ENCODE data around the gene SETBP1.

Gene SETBP1

GRCh38 chr18:44901283-44901682 is 220.6 kb downstream of the SETBP1 start:
- no peak for DNase-seq (ENCODE audit: low read depth in 2 of 2)

GRCh38 chr18:44903327-44903726 is 222.6 kb downstream of the SETBP1 start:
- DNase-seq (ENCODE audit: low read depth in 2 of 2): no peak

- DNase-seq (ENCODE audit: low read depth in 2 of 2): no peak
These were observed 224.1 kb downstream of the SETBP1 start for GRCh38 chr18:44904768-44905167.

- peak in 1 of 2 experiments; percentile 9 for DNase-seq (ENCODE audit: low read depth in 2 of 2)
These were observed 228.6 kb downstream of the SETBP1 start for GRCh38 chr18:44909191-44909719.

GRCh38 chr18:44911260-44911659 is 230.6 kb downstream of the SETBP1 start:
- DNase-seq (ENCODE audit: low read depth in 2 of 2): no peak

- no peak for DNase-seq (ENCODE audit: low read depth in 2 of 2)
These were observed 231.1 kb downstream of the SETBP1 start for GRCh38 chr18:44911773-44912172.

- DNase-seq (ENCODE audit: low read depth in 2 of 2): no peak
These were observed 232.2 kb downstream of the SETBP1 start for GRCh38 chr18:44912740-44913478.

- DNase-seq (ENCODE audit: low read depth in 2 of 2): no peak
These were observed 233.3 kb downstream of the SETBP1 start for GRCh38 chr18:44914028-44914427.

- DNase-seq (ENCODE audit: low read depth in 2 of 2): no peak
These were observed 234.5 kb downstream of the SETBP1 start for GRCh38 chr18:44915213-44915612.

GRCh38 chr18:44915661-44916060 is 235.0 kb downstream of the SETBP1 start:
- DNase-seq (ENCODE audit: low read depth in 2 of 2): no peak

GRCh38 chr18:44916429-44917207 is 235.9 kb downstream of the SETBP1 start:
- DNase-seq (ENCODE audit: low read depth in 2 of 2): no peak

GRCh38 chr18:44917216-44918141 is 236.8 kb downstream of the SETBP1 start:
- DNase-seq (ENCODE audit: low read depth in 2 of 2): no peak

GRCh38 chr18:44918142-44918476 is 237.4 kb downstream of the SETBP1 start:
- no peak for DNase-seq (ENCODE audit: low read depth in 2 of 2)

- DNase-seq (ENCODE audit: low read depth in 2 of 2): no peak
These were observed 239.8 kb downstream of the SETBP1 start for GRCh38 chr18:44920441-44920840.

GRCh38 chr18:44921974-44922373 is 241.3 kb downstream of the SETBP1 start:
- DNase-seq (ENCODE audit: low read depth in 2 of 2): no peak

- no peak for DNase-seq (ENCODE audit: low read depth in 2 of 2)
These were observed 242.3 kb downstream of the SETBP1 start for GRCh38 chr18:44922968-44923367.

- DNase-seq (ENCODE audit: low read depth in 2 of 2): no peak
These were observed 244.3 kb downstream of the SETBP1 start for GRCh38 chr18:44924785-44925499.

- DNase-seq (ENCODE audit: low read depth in 2 of 2): no peak
These were observed 246.6 kb downstream of the SETBP1 start for GRCh38 chr18:44927127-44927849.

GRCh38 chr18:44934901-44935300 is 254.2 kb downstream of the SETBP1 start:
- no peak for DNase-seq (ENCODE audit: low read depth in 2 of 2)

- no peak for DNase-seq (ENCODE audit: low read depth in 2 of 2)
These were observed 254.8 kb downstream of the SETBP1 start for GRCh38 chr18:44935455-44935854.

- DNase-seq (ENCODE audit: low read depth in 2 of 2): no peak
These were observed 255.8 kb downstream of the SETBP1 start for GRCh38 chr18:44936485-44936884.

All from fibroblast of skin of left biceps (primary cell).